DOHH2 (cell line): ENCODE results near the gene NCKAP5.

ENCODE experiments used
- EZH2phosphoT487 ChIP-seq: fragments of 200-600 bp; sonication (generic); IDR thresholded peaks from 2 replicates; pipeline ENCODE4 v1.6.1; 2017; ENCODE audit warnings: borderline replicate concordance, mild to moderate bottlenecking, antibody characterized with exemption, low read length, moderate library complexity, mixed read lengths
- TF ChIP-seq, protein P1 (sequence below): fragments of 200-600 bp; sonication (generic); IDR thresholded peaks from one replicate; pipeline ENCODE4 v1.5.1; 2014; ENCODE audit warnings: antibody characterized with exemption, mild to moderate bottlenecking, low read depth, low read length; ENCODE audit not compliant: poor library complexity, severe bottlenecking

DNA sequence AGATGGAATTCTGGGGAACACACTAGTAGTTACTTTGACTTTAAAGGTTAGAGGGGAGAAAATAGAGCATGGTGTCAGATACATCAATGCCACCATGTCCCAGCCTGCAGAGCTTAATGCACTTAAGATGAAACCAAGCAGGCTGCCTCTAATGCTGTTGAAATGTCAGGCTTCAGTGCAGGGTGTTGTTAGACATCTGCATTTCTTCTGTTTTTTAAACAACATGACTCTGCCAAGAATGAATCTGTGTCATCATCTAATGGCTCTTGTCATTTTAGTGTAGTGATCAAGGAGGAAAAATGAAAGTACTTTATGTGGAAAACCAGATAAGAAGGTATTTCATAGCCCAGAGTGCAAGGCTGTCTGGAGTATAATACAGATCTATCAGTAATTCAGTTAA is 928.1 kb downstream of the NCKAP5 start:
- TF ChIP-seq, protein P1, sequence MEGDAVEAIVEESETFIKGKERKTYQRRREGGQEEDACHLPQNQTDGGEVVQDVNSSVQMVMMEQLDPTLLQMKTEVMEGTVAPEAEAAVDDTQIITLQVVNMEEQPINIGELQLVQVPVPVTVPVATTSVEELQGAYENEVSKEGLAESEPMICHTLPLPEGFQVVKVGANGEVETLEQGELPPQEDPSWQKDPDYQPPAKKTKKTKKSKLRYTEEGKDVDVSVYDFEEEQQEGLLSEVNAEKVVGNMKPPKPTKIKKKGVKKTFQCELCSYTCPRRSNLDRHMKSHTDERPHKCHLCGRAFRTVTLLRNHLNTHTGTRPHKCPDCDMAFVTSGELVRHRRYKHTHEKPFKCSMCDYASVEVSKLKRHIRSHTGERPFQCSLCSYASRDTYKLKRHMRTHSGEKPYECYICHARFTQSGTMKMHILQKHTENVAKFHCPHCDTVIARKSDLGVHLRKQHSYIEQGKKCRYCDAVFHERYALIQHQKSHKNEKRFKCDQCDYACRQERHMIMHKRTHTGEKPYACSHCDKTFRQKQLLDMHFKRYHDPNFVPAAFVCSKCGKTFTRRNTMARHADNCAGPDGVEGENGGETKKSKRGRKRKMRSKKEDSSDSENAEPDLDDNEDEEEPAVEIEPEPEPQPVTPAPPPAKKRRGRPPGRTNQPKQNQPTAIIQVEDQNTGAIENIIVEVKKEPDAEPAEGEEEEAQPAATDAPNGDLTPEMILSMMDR = no peak
- no peak for TF ChIP-seq EZH2phosphoT487
